ENCODE results near the gene LAMP5. TPM values are rescaled to one million over a fixed set of nuclear protein-coding genes. Genes with fewer than 3 reads are reported as not detected.

Gene LAMP5
- total and polyA plus RNA-seq, 9 of the 15 experiments (the other 6 are each of a cell fraction or from before 2014, with no cell fraction given): not detected

GRCh38 chr20:9572670-9573069 lies 58.3 kb downstream of the LAMP5 start:
- intact Hi-C loops (cut with micrococcal nuclease) (no loop called here), in situ Hi-C loops (cut with MboI) (no loop called here)
- Histone ChIP-seq H3K9me1 (ENCODE audit: control insufficient read depth, insufficient read depth, low read length) (no peaks in the 10 kb centered on the region), H3K79me2 (ENCODE audit: control insufficient read depth, insufficient read depth, low read length) (no peaks in the 10 kb centered on the region), H3K27ac (ENCODE audit: extremely low read depth, low read depth, low read length) (no peak overlapping the region), H3K4me2 (ENCODE audit: insufficient read depth, low read length) (no peak overlapping the region), H3K36me3 (ENCODE audit: control insufficient read depth, insufficient read depth, low read length) (no peaks in the 10 kb centered on the region), H3K9ac (ENCODE audit: insufficient read depth in 1 of 2, low read depth in 2 of 2, low read length in 2 of 2) (no peak overlapping the region), H3K4me3 (no peak overlapping the region), H4K20me1 (replicated peaks; ENCODE audit: control insufficient read depth, insufficient read depth, low read length) (no peaks in the 10 kb centered on the region), H2AFZ (ENCODE audit: low read depth, low read length) (no peak overlapping the region), H3K4me1 (replicated peaks in 1 of 2; ENCODE audit: control insufficient read depth in 2 of 2, insufficient read depth in 2 of 2, low read length in 2 of 2) (no peaks in the 10 kb centered on the region), H3K27me3 (ENCODE audit: control insufficient read depth in 2 of 2, insufficient read depth in 2 of 2, low read length in 2 of 2) (no peaks in the 10 kb centered on the region), H3K9me3 (replicated peaks; ENCODE audit: control insufficient read depth, insufficient read depth, low read depth, low read length) (no peaks in the 10 kb centered on the region)
- ChIA-PET CTCF (ENCODE audit: low intra/inter-chr PET ratio) (no interaction called here), POLR2A (no interaction called here)
- TF ChIP-seq ZNF586 (CRISPR knock-in tag; conservative IDR thresholded peaks at IDR 0.05) (no peak), XRCC4 (IDR thresholded peaks at IDR 0.05; ENCODE audit: extremely low read depth, insufficient read depth, insufficient read length) (no peak), HNRNPH1 (optimal IDR thresholded peaks at IDR 0.05; ENCODE audit: low read depth, low read length) (no peak), ARID3B (CRISPR knock-in tag; IDR thresholded peaks at IDR 0.05; ENCODE audit: borderline replicate concordance) (no peak), ZNF398 (CRISPR knock-in tag; IDR thresholded peaks at IDR 0.05) (no peak), PRPF4 (IDR thresholded peaks at IDR 0.05; ENCODE audit: insufficient read depth, low read depth, low read length, poor library complexity, severe bottlenecking) (no peak), ZNF277 (CRISPR knock-in tag; IDR thresholded peaks at IDR 0.05; ENCODE audit: borderline replicate concordance) (no peak), BRCA1 (IDR thresholded peaks at IDR 0.05) (no peak), BRCA1 (CRISPR knock-in tag; IDR thresholded peaks at IDR 0.05) (no peak), KDM4B (IDR thresholded peaks at IDR 0.05; ENCODE audit: borderline replicate concordance in 2 of 2, low read depth in 1 of 2) (no peak), TEAD1 (CRISPR knock-in tag; IDR thresholded peaks at IDR 0.05) (no peak), EP400 (IDR thresholded peaks at IDR 0.05) (no peak), ARHGAP35 (IDR thresholded peaks at IDR 0.05; ENCODE audit: partially characterized antibody) (no peak), TRIM28 (IDR thresholded peaks at IDR 0.05) (no peak), ZNF175 (CRISPR knock-in tag; IDR thresholded peaks at IDR 0.05; ENCODE audit: low read depth) (no peak), KHSRP (IDR thresholded peaks at IDR 0.05) (no peak), TCF7 (IDR thresholded peaks at IDR 0.05; ENCODE audit: borderline replicate concordance) (no peak), ZSCAN32 (CRISPR knock-in tag; IDR thresholded peaks at IDR 0.05) (no peak)
- DNase-seq (ENCODE audit: extremely low read depth in 1 of 4, low spot score in 3 of 4) (no peak), FAIRE-seq (no peak), ATAC-seq (no peak)
- WGBS (ENCODE audit: insufficient coverage, low coverage, missing lambda C conversion rate): 0% methylated on average over 2 of the region's 2 CpGs
- no TSS peak for BruUV-seq (replicated peaks)

All from K562 (cell line).